WTC11 (cell line): ENCODE measurements around the gene ARPC5. TPM values are rescaled to one million over a fixed set of nuclear protein-coding genes. Genes with fewer than 3 reads are reported as not detected.

Experiments used
- ATAC-seq: fragments of 200-7000 bp; cut with Tn5 transposase; 2 replicates; pipeline ENCODE4 v1.10.0; 2021; ENCODE audit warnings: mild to moderate bottlenecking, moderate library complexity
- CTCF ChIA-PET: fragments of 300-600 bp; sonication (Branson Sonifier 250); formaldehyde crosslinking; loops from one replicate; lab custom pipeline; 2021; ENCODE audit warnings: antibody characterized with exemption; lab: Charles Lee
- POLR2A ChIA-PET: fragments of 350-600 bp; sonication (Branson Sonifier 250); formaldehyde crosslinking; loops from one replicate; lab custom pipeline; 2021; ENCODE audit warnings: antibody characterized with exemption; lab: Charles Lee
- DNase-seq: peaks from one replicate; pipeline ENCODE4 v3.0.0; 2021; ENCODE audit warnings: low spot score
- H3K27ac Mint-ChIP-seq: 2 replicates; pipeline ENCODE4 v1.8.0; 2021; ENCODE audit warnings: mixed read lengths
- H3K27me3 Mint-ChIP-seq: 2 replicates; pipeline ENCODE4 v1.8.0; 2021; ENCODE audit warnings: low read depth, mild to moderate bottlenecking, moderate library complexity, mixed read lengths
- H3K36me3 Mint-ChIP-seq: 2 replicates; pipeline ENCODE4 v1.8.0; 2021; ENCODE audit warnings: mixed read lengths
- H3K4me1 Mint-ChIP-seq: 2 replicates; pipeline ENCODE4 v1.8.0; 2022; ENCODE audit warnings: mixed read lengths
- H3K4me3 Mint-ChIP-seq: 2 replicates; pipeline ENCODE4 v1.8.0; 2021; ENCODE audit warnings: mild to moderate bottlenecking, moderate library complexity, mixed read lengths
- H3K9me3 Mint-ChIP-seq: 2 replicates; pipeline ENCODE4 v1.8.0; 2021; ENCODE audit warnings: mixed read lengths
- ATF3 ChIP-seq: sonication (generic); formaldehyde crosslinking; conservative IDR thresholded peaks from 2 replicates; pipeline ENCODE4 v1.8.1; 2022; ENCODE audit warnings: mild to moderate bottlenecking, missing genetic modification reagents
- EMX1 ChIP-seq: fragments of 250-450 bp; sonication (Bioruptor Pico); IDR thresholded peaks from 2 replicates; pipeline ENCODE4 v1.8.0; 2021; ENCODE audit warnings: mild to moderate bottlenecking
- ESRRA ChIP-seq: sonication (generic); formaldehyde crosslinking; IDR thresholded peaks from 2 replicates; pipeline ENCODE4 v1.8.1; 2022; ENCODE audit warnings: mild to moderate bottlenecking, missing genetic modification reagents, borderline replicate concordance
- FOXJ3 ChIP-seq: sonication (generic); formaldehyde crosslinking; IDR thresholded peaks from 2 replicates; pipeline ENCODE4 v1.9.0; 2021; ENCODE audit warnings: missing genetic modification reagents, mild to moderate bottlenecking, borderline replicate concordance
- FOXK1 ChIP-seq: sonication (generic); formaldehyde crosslinking; IDR thresholded peaks from 2 replicates; pipeline ENCODE4 v1.8.0; 2022; ENCODE audit warnings: mild to moderate bottlenecking, moderate library complexity, missing genetic modification reagents
- GRHL2 ChIP-seq: fragments of 250-450 bp; sonication (Bioruptor Pico); IDR thresholded peaks from 2 replicates; pipeline ENCODE4 v1.8.0; 2022; ENCODE audit warnings: mild to moderate bottlenecking, moderate library complexity; ENCODE audit not compliant: insufficient replicate concordance, severe bottlenecking
- MYBL2 ChIP-seq: sonication (generic); formaldehyde crosslinking; IDR thresholded peaks from 2 replicates; pipeline ENCODE4 v1.8.1; 2023; ENCODE audit warnings: mild to moderate bottlenecking, moderate library complexity, missing genetic modification reagents
- NFATC4 ChIP-seq: fragments of 250-450 bp; sonication (Bioruptor Pico); IDR thresholded peaks from 2 replicates; pipeline ENCODE4 v1.9.0; 2021; ENCODE audit warnings: mild to moderate bottlenecking
- NR1H2 ChIP-seq: sonication (generic); formaldehyde crosslinking; IDR thresholded peaks from 2 replicates; pipeline ENCODE4 v1.9.0; 2021; ENCODE audit warnings: mild to moderate bottlenecking, moderate library complexity, missing genetic modification reagents
- RELA ChIP-seq: sonication (generic); formaldehyde crosslinking; IDR thresholded peaks from 2 replicates; pipeline ENCODE4 v1.8.1; 2022; ENCODE audit warnings: missing genetic modification reagents, mild to moderate bottlenecking, borderline replicate concordance
- RORB ChIP-seq: fragments of 250-450 bp; sonication (Bioruptor Pico); IDR thresholded peaks from 2 replicates; pipeline ENCODE4 v1.9.0; 2021; ENCODE audit warnings: mild to moderate bottlenecking
- SMAD4 ChIP-seq: sonication (generic); formaldehyde crosslinking; IDR thresholded peaks from 2 replicates; pipeline ENCODE4 v1.8.0; 2022; ENCODE audit warnings: mild to moderate bottlenecking, missing genetic modification reagents
- ZBTB21 ChIP-seq: sonication (generic); formaldehyde crosslinking; IDR thresholded peaks from 2 replicates; pipeline ENCODE4 v1.8.1; 2023; ENCODE audit warnings: mild to moderate bottlenecking, missing genetic modification reagents, borderline replicate concordance
- ZNF138 ChIP-seq: sonication (generic); formaldehyde crosslinking; conservative IDR thresholded peaks from 2 replicates; pipeline ENCODE4 v1.8.1; 2022; ENCODE audit warnings: mild to moderate bottlenecking, moderate library complexity, missing genetic modification reagents
- ZNF232 ChIP-seq: sonication (generic); formaldehyde crosslinking; IDR thresholded peaks from 2 replicates; pipeline ENCODE4 v1.8.0; 2022; ENCODE audit warnings: mild to moderate bottlenecking, missing genetic modification reagents
- ZNF425 ChIP-seq: fragments of 250-450 bp; sonication (Bioruptor Pico); conservative IDR thresholded peaks from 2 replicates; pipeline ENCODE4 v1.9.0; 2021; ENCODE audit warnings: mild to moderate bottlenecking
- total RNA-seq: library from RNA; stranded (reverse); gene quantifications from 3 replicates; pipeline ENCODE4 v1.2.3, GENCODE V29; 2021
- TF ChIP-seq, protein P1 (sequence below): sonication (generic); formaldehyde crosslinking; IDR thresholded peaks from 2 replicates; pipeline ENCODE4 v1.8.0; 2022; ENCODE audit warnings: missing genetic modification reagents
- TF ChIP-seq, protein P2 (sequence below): sonication (generic); formaldehyde crosslinking; IDR thresholded peaks from 2 replicates; pipeline ENCODE4 v1.8.1; 2022; ENCODE audit warnings: low read depth, missing genetic modification reagents, borderline replicate concordance
- TF ChIP-seq, protein P3 (sequence below): sonication (generic); formaldehyde crosslinking; IDR thresholded peaks from 2 replicates; pipeline ENCODE4 v1.8.0; 2023; ENCODE audit warnings: missing genetic modification reagents, mild to moderate bottlenecking, borderline replicate concordance
- TF ChIP-seq, protein P4 (sequence below): sonication (generic); formaldehyde crosslinking; IDR thresholded peaks from 2 replicates; pipeline ENCODE4 v1.8.1; 2022; ENCODE audit warnings: low read depth, mild to moderate bottlenecking, moderate library complexity, missing genetic modification reagents, borderline replicate concordance

ARPC5 gene
- total RNA-seq, 1 experiment from 2014 or later, result 51.7 TPM

DNA sequence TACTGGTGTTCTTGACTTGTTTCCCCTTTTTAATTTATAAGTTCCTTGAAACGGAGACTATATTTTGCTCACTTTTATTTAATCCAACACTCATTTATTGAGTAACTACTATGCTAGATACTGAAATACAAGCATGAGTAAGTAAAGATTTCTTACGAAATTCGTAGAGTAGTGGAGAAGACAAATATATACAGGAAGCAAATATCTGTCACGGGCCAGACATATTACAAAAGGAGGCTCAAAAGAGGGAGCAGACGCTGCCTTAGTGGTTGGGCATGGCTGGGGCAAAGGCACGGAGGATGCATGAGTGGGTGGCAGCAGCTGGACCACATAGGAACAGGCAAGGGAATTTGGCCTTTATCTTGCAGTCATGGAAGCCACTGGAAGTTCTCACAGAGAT is 52.1 kb downstream of the ARPC5 start:
- H3K27ac Mint-ChIP-seq, result no peak overlapping the region
- TF ChIP-seq, protein P1, sequence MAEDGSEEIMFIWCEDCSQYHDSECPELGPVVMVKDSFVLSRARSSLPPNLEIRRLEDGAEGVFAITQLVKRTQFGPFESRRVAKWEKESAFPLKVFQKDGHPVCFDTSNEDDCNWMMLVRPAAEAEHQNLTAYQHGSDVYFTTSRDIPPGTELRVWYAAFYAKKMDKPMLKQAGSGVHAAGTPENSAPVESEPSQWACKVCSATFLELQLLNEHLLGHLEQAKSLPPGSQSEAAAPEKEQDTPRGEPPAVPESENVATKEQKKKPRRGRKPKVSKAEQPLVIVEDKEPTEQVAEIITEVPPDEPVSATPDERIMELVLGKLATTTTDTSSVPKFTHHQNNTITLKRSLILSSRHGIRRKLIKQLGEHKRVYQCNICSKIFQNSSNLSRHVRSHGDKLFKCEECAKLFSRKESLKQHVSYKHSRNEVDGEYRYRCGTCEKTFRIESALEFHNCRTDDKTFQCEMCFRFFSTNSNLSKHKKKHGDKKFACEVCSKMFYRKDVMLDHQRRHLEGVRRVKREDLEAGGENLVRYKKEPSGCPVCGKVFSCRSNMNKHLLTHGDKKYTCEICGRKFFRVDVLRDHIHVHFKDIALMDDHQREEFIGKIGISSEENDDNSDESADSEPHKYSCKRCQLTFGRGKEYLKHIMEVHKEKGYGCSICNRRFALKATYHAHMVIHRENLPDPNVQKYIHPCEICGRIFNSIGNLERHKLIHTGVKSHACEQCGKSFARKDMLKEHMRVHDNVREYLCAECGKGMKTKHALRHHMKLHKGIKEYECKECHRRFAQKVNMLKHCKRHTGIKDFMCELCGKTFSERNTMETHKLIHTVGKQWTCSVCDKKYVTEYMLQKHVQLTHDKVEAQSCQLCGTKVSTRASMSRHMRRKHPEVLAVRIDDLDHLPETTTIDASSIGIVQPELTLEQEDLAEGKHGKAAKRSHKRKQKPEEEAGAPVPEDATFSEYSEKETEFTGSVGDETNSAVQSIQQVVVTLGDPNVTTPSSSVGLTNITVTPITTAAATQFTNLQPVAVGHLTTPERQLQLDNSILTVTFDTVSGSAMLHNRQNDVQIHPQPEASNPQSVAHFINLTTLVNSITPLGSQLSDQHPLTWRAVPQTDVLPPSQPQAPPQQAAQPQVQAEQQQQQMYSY (CRISPR knock-in tag), result no peak
- TF ChIP-seq EMX1 (CRISPR knock-in tag), result no peak
- no peak for TF ChIP-seq FOXK1 (CRISPR knock-in tag)
- TF ChIP-seq MYBL2, result no peak
- no peak for TF ChIP-seq ZNF138 (CRISPR knock-in tag)
- DNase-seq (no peak), ATAC-seq (no peak)
- H3K36me3 Mint-ChIP-seq, result no peaks in the 10 kb centered on the region
- H3K9me3 Mint-ChIP-seq, result no peaks in the 10 kb centered on the region
- ChIA-PET POLR2A (no interaction called here), CTCF (no interaction called here)
- H3K27me3 Mint-ChIP-seq, result no peaks in the 10 kb centered on the region
- H3K4me1 Mint-ChIP-seq, result peaks cover 10% of the 10 kb centered on the region
- H3K4me3 Mint-ChIP-seq, result no peak overlapping the region

DNA sequence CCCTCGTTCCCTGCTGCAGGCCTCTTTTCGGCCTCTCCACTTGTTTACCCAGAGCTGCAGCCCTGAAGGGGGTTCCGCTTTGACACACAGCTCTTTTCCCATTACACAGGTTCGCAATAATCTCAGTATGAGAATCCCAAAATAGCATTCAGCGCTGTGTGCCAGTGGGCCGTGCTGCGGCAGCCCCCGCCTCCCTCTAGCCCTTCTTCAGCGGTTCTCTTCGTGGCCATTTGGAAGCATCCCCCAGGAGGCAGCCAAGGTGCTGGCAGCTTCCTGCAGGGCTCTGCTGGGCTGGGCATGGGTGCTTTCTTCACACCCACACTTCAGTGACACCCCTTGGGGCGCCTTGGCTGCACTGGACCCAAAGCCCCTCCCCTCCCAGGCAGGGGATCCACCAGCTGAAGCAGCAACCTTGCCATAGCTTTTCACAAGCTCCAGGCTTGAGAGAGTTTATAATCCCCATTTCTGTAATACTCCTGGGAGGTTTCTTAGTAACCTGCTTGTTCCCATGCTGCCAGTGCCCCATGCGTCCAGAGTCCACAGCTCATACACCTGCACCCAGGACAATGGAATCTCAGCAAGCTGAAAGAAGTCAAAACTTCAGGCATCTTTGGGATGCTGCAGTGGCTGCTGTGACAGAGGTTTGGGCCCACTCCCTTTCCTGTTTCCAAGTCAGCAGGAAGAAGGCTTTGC is 53.4 kb downstream of the ARPC5 start:
- CTCF ChIA-PET, result interaction anchor here (1.1 to 1.2 kb wide), 2 partner anchors 23 to 27 kb away, joined by 3 read pairs; no protein-coding TSS in a partner anchor

More for the DNA sequence above, 53.4 kb downstream of the ARPC5 start:
- H3K4me1 Mint-ChIP-seq, result peaks cover 6% of the 10 kb centered on the region
- DNase-seq (no peak), ATAC-seq (no peak)
- no peaks in the 10 kb centered on the region for H3K27me3 Mint-ChIP-seq
- H3K36me3 Mint-ChIP-seq, result no peaks in the 10 kb centered on the region
- no peak overlapping the region for H3K4me3 Mint-ChIP-seq
- no peak for TF ChIP-seq FOXJ3 (CRISPR knock-in tag)
- no peak for TF ChIP-seq ESRRA (CRISPR knock-in tag)
- TF ChIP-seq, protein P2, sequence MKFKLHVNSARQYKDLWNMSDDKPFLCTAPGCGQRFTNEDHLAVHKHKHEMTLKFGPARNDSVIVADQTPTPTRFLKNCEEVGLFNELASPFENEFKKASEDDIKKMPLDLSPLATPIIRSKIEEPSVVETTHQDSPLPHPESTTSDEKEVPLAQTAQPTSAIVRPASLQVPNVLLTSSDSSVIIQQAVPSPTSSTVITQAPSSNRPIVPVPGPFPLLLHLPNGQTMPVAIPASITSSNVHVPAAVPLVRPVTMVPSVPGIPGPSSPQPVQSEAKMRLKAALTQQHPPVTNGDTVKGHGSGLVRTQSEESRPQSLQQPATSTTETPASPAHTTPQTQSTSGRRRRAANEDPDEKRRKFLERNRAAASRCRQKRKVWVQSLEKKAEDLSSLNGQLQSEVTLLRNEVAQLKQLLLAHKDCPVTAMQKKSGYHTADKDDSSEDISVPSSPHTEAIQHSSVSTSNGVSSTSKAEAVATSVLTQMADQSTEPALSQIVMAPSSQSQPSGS (CRISPR knock-in tag), result no peak
- TF ChIP-seq GRHL2, result no peak
- TF ChIP-seq ZNF425, result no peak
- TF ChIP-seq ATF3 (CRISPR knock-in tag), result no peak
- TF ChIP-seq, protein P3, sequence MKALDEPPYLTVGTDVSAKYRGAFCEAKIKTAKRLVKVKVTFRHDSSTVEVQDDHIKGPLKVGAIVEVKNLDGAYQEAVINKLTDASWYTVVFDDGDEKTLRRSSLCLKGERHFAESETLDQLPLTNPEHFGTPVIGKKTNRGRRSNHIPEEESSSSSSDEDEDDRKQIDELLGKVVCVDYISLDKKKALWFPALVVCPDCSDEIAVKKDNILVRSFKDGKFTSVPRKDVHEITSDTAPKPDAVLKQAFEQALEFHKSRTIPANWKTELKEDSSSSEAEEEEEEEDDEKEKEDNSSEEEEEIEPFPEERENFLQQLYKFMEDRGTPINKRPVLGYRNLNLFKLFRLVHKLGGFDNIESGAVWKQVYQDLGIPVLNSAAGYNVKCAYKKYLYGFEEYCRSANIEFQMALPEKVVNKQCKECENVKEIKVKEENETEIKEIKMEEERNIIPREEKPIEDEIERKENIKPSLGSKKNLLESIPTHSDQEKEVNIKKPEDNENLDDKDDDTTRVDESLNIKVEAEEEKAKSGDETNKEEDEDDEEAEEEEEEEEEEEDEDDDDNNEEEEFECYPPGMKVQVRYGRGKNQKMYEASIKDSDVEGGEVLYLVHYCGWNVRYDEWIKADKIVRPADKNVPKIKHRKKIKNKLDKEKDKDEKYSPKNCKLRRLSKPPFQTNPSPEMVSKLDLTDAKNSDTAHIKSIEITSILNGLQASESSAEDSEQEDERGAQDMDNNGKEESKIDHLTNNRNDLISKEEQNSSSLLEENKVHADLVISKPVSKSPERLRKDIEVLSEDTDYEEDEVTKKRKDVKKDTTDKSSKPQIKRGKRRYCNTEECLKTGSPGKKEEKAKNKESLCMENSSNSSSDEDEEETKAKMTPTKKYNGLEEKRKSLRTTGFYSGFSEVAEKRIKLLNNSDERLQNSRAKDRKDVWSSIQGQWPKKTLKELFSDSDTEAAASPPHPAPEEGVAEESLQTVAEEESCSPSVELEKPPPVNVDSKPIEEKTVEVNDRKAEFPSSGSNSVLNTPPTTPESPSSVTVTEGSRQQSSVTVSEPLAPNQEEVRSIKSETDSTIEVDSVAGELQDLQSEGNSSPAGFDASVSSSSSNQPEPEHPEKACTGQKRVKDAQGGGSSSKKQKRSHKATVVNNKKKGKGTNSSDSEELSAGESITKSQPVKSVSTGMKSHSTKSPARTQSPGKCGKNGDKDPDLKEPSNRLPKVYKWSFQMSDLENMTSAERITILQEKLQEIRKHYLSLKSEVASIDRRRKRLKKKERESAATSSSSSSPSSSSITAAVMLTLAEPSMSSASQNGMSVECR (CRISPR knock-in tag), result no peak
- TF ChIP-seq NFATC4, result no peak
- TF ChIP-seq NR1H2 (CRISPR knock-in tag), result no peak
- no peak for TF ChIP-seq RELA (CRISPR knock-in tag)
- no peak for TF ChIP-seq SMAD4 (CRISPR knock-in tag)
- TF ChIP-seq, protein P4, sequence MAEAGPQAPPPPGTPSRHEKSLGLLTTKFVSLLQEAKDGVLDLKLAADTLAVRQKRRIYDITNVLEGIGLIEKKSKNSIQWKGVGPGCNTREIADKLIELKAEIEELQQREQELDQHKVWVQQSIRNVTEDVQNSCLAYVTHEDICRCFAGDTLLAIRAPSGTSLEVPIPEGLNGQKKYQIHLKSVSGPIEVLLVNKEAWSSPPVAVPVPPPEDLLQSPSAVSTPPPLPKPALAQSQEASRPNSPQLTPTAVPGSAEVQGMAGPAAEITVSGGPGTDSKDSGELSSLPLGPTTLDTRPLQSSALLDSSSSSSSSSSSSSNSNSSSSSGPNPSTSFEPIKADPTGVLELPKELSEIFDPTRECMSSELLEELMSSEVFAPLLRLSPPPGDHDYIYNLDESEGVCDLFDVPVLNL (CRISPR knock-in tag), result no peak
- no peak for TF ChIP-seq RORB (CRISPR knock-in tag)
- TF ChIP-seq ZBTB21, result no peak
- no peak for TF ChIP-seq FOXK1 (CRISPR knock-in tag)
- no peak for TF ChIP-seq ZNF232
- H3K9me3 Mint-ChIP-seq, result no peaks in the 10 kb centered on the region
- POLR2A ChIA-PET, result no interaction called here
- H3K27ac Mint-ChIP-seq, result no peak overlapping the region
